ENCODE data around the gene DTX1.

DTX1 gene

DNA sequence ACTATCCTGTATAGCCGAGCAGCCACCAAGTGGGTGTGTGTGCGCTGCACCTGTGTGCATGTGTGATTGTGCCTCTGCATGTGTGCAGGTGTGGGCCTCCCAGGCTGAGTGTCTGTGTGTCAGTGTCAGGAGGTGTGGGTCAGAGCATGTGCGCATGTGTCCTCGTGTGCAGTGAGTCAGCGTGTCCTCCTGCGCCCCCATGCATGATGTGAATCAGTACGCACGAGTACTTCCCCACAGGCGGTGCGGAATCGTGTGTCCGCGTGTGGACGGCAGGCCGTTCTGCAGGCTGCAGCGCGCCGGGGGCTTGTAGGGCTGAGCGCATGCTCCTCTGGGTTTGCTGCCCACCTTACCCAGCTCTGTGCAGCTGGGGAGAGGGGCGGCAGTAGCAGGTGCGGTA lies 34.2 kb downstream of the DTX1 start:
- no peak overlapping the region for H3K4me3 ChIP-seq (ENCODE audit: low read depth, low read length)
- no peak for DNase-seq (ENCODE audit: low read depth)

DNA sequence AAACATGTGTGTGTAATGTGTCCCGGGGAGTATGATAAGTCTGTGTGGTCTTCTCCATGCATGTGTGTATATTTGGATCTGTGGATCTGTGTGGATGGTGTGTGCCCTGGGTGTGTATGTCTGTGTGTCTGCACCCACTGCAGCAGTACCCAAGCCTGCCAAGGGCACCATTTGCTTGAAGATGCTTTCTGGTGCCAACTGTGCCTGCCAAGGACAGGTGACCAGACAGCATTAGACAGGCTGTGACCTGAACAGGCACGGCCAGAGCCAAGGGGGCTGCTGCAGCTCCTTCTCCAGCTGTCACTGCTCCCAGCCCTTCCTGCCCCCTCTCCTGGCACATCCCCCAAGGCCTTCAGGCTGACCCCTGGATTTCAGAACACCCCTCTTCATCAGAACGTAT lies 35.0 kb downstream of the DTX1 start:
- H3K4me3 ChIP-seq (ENCODE audit: low read depth, low read length): no peak overlapping the region

GRCh38 chr12:113092607-113093408 lies 36.3 kb downstream of the DTX1 start:
- no peak for DNase-seq (ENCODE audit: low read depth)
- H3K4me3 ChIP-seq (ENCODE audit: low read depth, low read length): no peak overlapping the region

More for the DNA sequence above, 35.0 kb downstream of the DTX1 start:
- no peak for DNase-seq (ENCODE audit: low read depth)

- H3K4me3 ChIP-seq (ENCODE audit: low read depth, low read length): no peak overlapping the region
- no peak for DNase-seq (ENCODE audit: low read depth)
These were observed 37.0 kb downstream of the DTX1 start for GRCh38 chr12:113093409-113094101.

GRCh38 chr12:113094738-113095137 lies 38.2 kb downstream of the DTX1 start:
- DNase-seq (ENCODE audit: low read depth): no peak
- no peak overlapping the region for H3K4me3 ChIP-seq (ENCODE audit: low read depth, low read length)

DNA sequence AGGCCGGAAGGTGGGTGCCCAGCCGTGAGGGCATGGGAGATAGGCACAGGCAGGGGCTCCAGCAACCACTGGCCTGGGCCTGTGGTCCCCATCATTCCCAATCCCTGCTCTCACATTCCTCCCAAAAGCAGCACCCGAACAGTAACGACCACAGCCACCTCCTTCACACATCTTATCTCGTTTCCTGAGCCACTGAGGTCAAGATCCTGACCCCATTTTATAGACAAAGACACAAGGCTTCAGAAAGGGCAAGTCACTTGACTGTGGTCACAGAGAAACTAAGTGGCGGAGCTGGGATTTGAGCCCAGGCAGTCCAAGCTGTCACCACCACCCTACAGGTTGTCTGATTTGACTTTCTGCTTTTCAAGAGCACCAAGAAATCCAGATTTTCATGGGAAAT lies 38.9 kb downstream of the DTX1 start:
- H3K4me3 ChIP-seq (ENCODE audit: low read depth, low read length): no peak overlapping the region
- no peak for DNase-seq (ENCODE audit: low read depth)

- no peak overlapping the region for H3K4me3 ChIP-seq (ENCODE audit: low read depth, low read length)
- DNase-seq (ENCODE audit: low read depth): no peak
These were observed 40.3 kb downstream of the DTX1 start for GRCh38 chr12:113096675-113097461.

- H3K4me3 ChIP-seq (ENCODE audit: low read depth, low read length): no peak overlapping the region
- no peak for DNase-seq (ENCODE audit: low read depth)
These were observed 41.3 kb downstream of the DTX1 start for GRCh38 chr12:113097716-113098440.

DNA sequence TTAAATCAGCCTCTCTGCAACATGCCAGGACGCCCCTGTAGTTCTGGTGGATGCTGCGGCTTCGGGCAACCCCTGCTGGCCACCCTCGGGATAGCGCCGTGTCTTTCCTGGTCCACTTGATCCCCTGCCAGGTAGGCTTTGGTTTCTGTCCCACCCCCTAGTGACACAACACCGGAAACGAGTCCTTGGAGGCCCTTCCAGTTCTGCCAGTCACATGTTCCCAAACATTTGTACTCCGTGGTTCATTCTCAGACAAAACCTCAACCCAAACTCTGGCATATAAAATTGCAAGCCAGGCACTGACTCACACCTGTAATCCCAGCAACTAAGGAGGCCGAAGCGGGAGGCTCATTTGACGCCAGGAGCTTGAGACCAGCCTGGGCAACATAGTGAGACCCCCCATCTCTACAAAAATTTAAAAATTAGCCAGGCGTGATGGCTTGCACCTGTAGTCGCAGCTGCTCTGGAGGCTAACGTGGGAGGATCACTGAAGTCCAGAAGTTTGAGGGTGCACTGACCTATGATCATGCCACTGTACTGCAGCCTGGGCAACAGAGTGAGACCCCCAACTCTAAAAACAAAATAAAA lies 42.0 kb downstream of the DTX1 start:
- no peak overlapping the region for H3K4me3 ChIP-seq (ENCODE audit: low read depth, low read length)
- DNase-seq (ENCODE audit: low read depth): peak; percentile 23

GRCh38 chr12:113099364-113099763 lies 42.8 kb downstream of the DTX1 start:
- DNase-seq (ENCODE audit: low read depth): no peak
- no peak overlapping the region for H3K4me3 ChIP-seq (ENCODE audit: low read depth, low read length)

DNA sequence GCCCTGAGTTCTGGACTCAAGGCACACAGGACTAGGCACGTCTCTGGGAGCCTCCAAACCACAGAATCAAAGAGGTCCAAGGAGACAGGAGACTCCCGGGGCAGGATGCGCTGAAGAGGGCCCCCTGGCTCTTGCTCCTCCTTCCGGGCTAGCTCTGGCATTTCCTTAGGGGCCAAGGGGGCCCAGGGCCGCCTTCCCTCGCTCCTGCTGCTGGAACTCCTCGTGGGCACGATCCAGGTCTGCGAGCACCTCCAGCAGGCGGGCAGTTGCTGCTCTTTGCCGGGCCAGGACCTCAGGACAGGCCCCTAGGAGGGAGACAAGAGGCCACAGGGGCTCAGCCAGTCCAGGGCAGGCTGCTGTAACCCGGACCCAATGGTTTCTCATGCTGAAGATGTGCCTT lies 43.2 kb downstream of the DTX1 start:
- no peak overlapping the region for H3K4me3 ChIP-seq (ENCODE audit: low read depth, low read length)
- DNase-seq (ENCODE audit: low read depth): no peak

DNA sequence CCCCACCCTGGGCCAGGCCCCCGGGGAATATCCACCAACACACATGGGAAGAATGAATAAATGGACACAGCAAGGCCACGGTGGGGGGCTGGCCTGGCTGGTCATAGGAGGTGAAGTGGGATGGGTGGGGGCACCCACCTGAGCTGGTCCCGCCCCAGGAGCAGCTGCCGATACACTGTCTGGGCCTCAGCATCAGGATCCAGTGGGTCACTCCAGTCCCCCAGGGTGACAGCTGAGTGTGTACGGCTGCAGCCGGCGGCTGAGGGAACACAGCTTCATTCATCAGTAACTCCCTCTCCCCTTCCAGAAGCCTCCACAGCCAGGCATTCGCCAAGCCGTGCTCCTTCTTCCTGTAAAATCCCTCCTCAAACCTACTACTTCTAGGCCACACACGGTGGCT lies 45.2 kb downstream of the DTX1 start:
- H3K4me3 ChIP-seq (ENCODE audit: low read depth, low read length): no peak overlapping the region
- DNase-seq (ENCODE audit: low read depth): no peak

DNA sequence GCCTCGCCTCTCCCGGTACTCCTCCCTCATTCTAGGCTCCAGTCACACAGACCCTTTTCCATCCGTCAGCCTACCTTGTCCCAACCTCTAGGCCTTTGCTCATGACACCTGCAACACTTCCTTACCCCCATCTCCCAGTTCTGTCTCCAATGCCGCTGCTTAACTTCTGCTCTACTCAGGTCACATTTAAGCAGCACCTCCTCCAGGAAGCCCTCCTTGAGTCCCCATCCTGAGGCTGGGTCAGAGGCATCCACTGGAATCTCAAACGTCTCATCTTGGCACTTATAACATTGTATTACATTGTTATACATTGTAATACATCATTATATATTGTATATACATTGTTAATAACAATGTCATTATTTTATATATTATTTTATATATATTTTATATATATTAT lies 46.3 kb downstream of the DTX1 start:
- no peak overlapping the region for H3K4me3 ChIP-seq (ENCODE audit: low read depth, low read length)
- no peak for DNase-seq (ENCODE audit: low read depth)

- DNase-seq (ENCODE audit: low read depth): no peak
- no peak overlapping the region for H3K4me3 ChIP-seq (ENCODE audit: low read depth, low read length)
These were observed 47.4 kb downstream of the DTX1 start for GRCh38 chr12:113103756-113104450.

DNA sequence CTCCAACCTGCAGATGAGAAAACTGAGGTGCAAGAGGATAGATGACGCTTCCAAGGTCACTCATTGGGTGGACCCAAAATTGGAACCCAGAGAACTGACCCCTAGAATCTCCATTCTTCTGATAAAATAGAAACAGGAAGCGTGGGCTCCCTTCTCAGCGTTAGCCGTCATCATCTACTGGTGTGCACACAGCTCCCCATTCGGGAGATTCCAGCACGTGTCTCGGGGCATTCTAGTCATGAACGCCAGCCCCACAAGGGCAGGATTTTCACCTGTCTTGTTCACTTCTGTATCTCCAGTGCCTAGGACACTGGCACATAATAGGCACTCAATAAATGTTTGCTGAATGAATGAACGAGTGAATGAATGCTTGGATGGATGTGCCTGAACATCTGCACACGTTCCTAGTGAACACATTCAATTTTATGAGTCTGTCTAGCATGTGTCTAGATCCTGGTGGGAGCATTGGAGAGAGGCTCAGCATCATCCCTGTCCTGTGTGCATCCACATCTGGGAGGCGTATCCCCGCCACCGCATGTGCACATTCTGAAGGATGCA lies 48.5 kb downstream of the DTX1 start:
- DNase-seq (ENCODE audit: low read depth): no peak
- H3K4me3 ChIP-seq (ENCODE audit: low read depth, low read length): no peak overlapping the region

GRCh38 chr12:113105606-113106271 lies 49.2 kb downstream of the DTX1 start:
- no peak overlapping the region for H3K4me3 ChIP-seq (ENCODE audit: low read depth, low read length)
- no peak for DNase-seq (ENCODE audit: low read depth)

DNA sequence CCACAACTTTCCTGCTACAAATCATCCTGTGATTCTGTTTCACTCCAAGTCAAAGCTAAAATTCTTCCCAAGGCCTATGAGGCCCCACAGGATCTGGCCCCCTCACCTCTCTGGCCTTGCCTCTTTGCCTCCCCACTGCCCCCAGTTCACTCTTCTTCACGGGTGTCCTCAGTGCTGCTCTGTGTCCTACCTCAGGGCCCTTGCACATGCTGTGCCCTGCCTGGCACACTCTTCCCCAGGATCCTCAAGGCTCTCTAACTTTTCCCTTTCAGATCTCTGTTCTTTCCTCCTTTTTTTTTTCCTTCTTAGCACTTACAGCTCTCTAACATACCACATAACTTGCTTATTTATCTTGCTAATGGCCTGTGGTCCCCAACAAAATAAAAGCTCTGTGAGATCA lies 49.8 kb downstream of the DTX1 start:
- no peak for DNase-seq (ENCODE audit: low read depth)
- H3K4me3 ChIP-seq (ENCODE audit: low read depth, low read length): no peak overlapping the region

GRCh38 chr12:113108308-113108707 lies 51.8 kb downstream of the DTX1 start:
- no peak overlapping the region for H3K4me3 ChIP-seq (ENCODE audit: low read depth, low read length)
- DNase-seq (ENCODE audit: low read depth): no peak

All from skeletal muscle cell (primary cell).